Epithelial cell of esophagus (primary cell): ENCODE results near the gene ATP6V0A4.

Experiments used
- DNase-seq: peaks from one replicate; pipeline ENCODE4 v3.0.0; 2010; ENCODE audit warnings: low read depth
- H3K4me3 ChIP-seq: 2 replicates; pipeline ENCODE4 v1.5.1; 2011; ENCODE audit warnings: mild to moderate bottlenecking, low read length, control low read depth
- CTCF ChIP-seq: IDR thresholded peaks from 2 replicates; pipeline ENCODE4 v1.5.1; 2011; ENCODE audit warnings: low read depth, mild to moderate bottlenecking, low read length, control low read depth, inconsistent platforms; ENCODE audit not compliant: insufficient read depth; ENCODE audit errors: missing control alignments

Gene ATP6V0A4

GRCh38 chr7:138710536-138711385 lies 87.2 kb downstream of the ATP6V0A4 start:
- TF ChIP-seq CTCF: no peak
- H3K4me3 ChIP-seq: no peak overlapping the region

GRCh38 chr7:138705167-138705566 lies 92.8 kb downstream of the ATP6V0A4 start:
- DNase-seq: no peak
- no peak for TF ChIP-seq CTCF
- no peak overlapping the region for H3K4me3 ChIP-seq

More at GRCh38 chr7:138710536-138711385, 87.2 kb downstream of the ATP6V0A4 start:
- DNase-seq: no peak

GRCh38 chr7:138701537-138701923 lies 96.5 kb downstream of the ATP6V0A4 start:
- DNase-seq: no peak
- TF ChIP-seq CTCF: no peak
- no peak overlapping the region for H3K4me3 ChIP-seq

GRCh38 chr7:138700857-138701536 lies 97.0 kb downstream of the ATP6V0A4 start, which contains the start of gene SVOPL:
TSS of gene SVOPL (minus strand) at chr7:138701362. CDS start at chr7:138679045, 22,317 bp downstream.
- H3K4me3 ChIP-seq: no peak within 1 kb of the TSS
- DNase-seq: no peak
- TF ChIP-seq CTCF: no peak

GRCh38 chr7:138699661-138700060 lies 98.3 kb downstream of the ATP6V0A4 start:
- no peak for TF ChIP-seq CTCF
- DNase-seq: no peak
- no peak overlapping the region for H3K4me3 ChIP-seq

GRCh38 chr7:138698281-138698680 lies 99.7 kb downstream of the ATP6V0A4 start:
- no peak overlapping the region for H3K4me3 ChIP-seq
- TF ChIP-seq CTCF: no peak
- no peak for DNase-seq
